ENCODE data around the gene SFXN4.
"Not testable (repeated sequence)": the region's sequence is repeated elsewhere in the genome, so short reads cannot be mapped to it uniquely, and the experiment has no call there.

The SFXN4 gene

DNA sequence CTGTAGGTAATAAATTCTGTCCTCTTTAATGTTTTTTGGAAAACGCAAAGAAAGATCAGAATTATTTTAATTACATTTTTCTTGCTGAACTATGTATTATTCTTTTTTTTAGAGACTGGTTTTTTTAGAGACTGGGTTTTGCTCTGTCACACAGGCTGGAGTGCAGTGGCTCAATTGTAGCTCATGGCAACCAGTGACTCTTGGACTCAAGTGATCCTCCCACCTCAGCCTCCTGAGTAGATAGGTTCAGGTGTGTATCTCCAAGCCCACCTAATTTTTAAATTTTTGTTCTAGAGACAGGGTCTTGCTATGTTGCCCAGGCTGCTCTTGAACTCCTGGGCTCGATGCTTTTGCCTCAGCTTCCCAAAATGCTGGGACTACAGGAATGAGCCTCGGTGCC is 66.9 kb downstream of the SFXN4 start:
- Histone ChIP-seq H3K9me3 (ENCODE audit: control insufficient read depth, insufficient read depth, low read length) (no peaks in the 10 kb centered on the region), H3K36me3 (ENCODE audit: control insufficient read depth, low read length) (no peaks in the 10 kb centered on the region), H3K4me1 (ENCODE audit: control insufficient read depth, low read length) (peaks cover 33% of the 10 kb centered on the region), H3K9me2 (replicated peaks; ENCODE audit: control insufficient read depth, low read length) (no peaks in the 10 kb centered on the region), H3K4me2 (ENCODE audit: low read length) (no peak overlapping the region), H3K27ac (ENCODE audit: low read depth, low read length) (no peak overlapping the region), H3F3A (ENCODE audit: control insufficient read depth, insufficient read depth) (peaks cover 9% of the 10 kb centered on the region; the same call in 1 of the 2 replicates), H3K79me2 (ENCODE audit: control insufficient read depth, low read length) (no peaks in the 10 kb centered on the region), H3K27me3 (ENCODE audit: control insufficient read depth, low read length) (0 out of 2 replicates have a peak, but pooled peaks cover 2% of the 10 kb centered on the region), H4K20me1 (ENCODE audit: control insufficient read depth, insufficient read depth, low read depth, low read length) (no peaks in the 10 kb centered on the region), H3K4me3 (ENCODE audit: low read length) (no peak overlapping the region)
- TF ChIP-seq, protein P1, sequence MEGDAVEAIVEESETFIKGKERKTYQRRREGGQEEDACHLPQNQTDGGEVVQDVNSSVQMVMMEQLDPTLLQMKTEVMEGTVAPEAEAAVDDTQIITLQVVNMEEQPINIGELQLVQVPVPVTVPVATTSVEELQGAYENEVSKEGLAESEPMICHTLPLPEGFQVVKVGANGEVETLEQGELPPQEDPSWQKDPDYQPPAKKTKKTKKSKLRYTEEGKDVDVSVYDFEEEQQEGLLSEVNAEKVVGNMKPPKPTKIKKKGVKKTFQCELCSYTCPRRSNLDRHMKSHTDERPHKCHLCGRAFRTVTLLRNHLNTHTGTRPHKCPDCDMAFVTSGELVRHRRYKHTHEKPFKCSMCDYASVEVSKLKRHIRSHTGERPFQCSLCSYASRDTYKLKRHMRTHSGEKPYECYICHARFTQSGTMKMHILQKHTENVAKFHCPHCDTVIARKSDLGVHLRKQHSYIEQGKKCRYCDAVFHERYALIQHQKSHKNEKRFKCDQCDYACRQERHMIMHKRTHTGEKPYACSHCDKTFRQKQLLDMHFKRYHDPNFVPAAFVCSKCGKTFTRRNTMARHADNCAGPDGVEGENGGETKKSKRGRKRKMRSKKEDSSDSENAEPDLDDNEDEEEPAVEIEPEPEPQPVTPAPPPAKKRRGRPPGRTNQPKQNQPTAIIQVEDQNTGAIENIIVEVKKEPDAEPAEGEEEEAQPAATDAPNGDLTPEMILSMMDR (IDR thresholded peaks at IDR 0.05; ENCODE audit: low read depth, low read length, poor library complexity, severe bottlenecking): no peak
- no peak for TF ChIP-seq EZH2phosphoT487 (IDR thresholded peaks at IDR 0.05; ENCODE audit: borderline replicate concordance, low read length)

DNA sequence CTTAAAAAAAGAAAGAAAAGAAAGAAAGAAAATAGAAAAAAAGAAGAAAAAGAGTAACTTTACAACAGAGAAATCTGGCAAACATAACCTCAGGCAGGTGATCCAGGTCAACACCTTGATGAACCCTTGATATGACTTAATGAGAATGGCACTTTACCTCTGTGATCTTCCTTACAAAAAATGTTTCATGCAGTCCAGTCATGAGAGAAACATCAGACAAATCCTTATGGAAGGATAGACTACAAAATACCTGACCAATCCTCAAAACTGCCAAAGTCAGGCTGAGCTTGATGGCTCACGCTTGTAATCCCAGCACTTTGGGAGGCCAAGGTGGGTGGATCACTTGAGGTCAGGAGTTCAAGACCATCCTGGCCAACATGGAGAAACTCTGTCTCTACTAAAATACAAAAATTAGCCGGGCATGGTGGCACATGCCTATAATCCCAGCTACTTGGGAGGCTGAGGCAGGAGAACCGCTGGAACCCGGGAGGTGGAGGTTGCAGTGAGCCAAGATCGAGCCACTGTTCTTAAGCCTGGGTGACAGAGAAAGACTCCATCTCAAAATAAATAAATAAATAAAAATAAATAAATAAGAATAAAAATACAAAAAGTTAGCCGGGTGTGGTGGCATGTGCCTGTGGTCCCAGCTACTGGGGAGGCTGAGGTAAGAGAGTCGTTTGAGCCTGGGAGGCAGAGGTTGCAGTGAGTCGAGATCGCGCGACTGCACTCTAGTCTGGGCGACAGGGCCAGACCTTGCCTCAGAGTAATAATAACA is 68.7 kb downstream of the SFXN4 start:
- H3K79me2 ChIP-seq (ENCODE audit: control insufficient read depth, low read length); H4K20me1 ChIP-seq (ENCODE audit: control insufficient read depth, insufficient read depth, low read depth, low read length); H3K4me3 ChIP-seq (ENCODE audit: low read length); H3K27me3 ChIP-seq (ENCODE audit: control insufficient read depth, low read length); H3K9me2 ChIP-seq (replicated peaks; ENCODE audit: control insufficient read depth, low read length); H3K27ac ChIP-seq (ENCODE audit: low read depth, low read length); H3K9me3 ChIP-seq (ENCODE audit: control insufficient read depth, insufficient read depth, low read length); H3K4me2 ChIP-seq (ENCODE audit: low read length); H3F3A ChIP-seq (ENCODE audit: control insufficient read depth, insufficient read depth); H3K36me3 ChIP-seq (ENCODE audit: control insufficient read depth, low read length): not testable (repeated sequence)
- peaks cover 15% of the 10 kb centered on the region for H3K4me1 ChIP-seq (ENCODE audit: control insufficient read depth, low read length)

DNA sequence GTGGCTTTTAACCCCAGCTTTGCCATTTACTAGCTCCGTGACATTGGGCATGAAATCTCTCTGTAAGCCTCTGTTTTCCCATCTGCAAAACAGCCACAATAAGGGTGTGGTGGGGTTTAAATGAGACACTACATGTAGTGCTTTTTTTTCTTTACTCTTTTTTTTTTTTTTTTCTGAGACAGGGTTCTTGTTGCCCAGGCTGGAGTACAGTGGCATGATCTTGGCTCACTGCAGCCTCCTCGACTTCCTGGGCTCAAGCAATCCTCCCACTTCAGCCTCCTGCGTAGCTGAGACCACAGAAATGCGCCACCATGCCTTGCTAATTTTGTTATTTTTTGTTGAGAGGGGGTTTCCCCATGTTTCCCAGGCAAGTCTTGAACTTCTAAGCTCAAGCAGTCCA is 69.9 kb downstream of the SFXN4 start:
- Histone ChIP-seq H3K9me2 (replicated peaks; ENCODE audit: control insufficient read depth, low read length) (no peaks in the 10 kb centered on the region), H3K27ac (ENCODE audit: low read depth, low read length) (no peak overlapping the region), H3K4me2 (ENCODE audit: low read length) (no peak overlapping the region), H3F3A (ENCODE audit: control insufficient read depth, insufficient read depth) (no peaks in the 10 kb centered on the region), H3K4me1 (ENCODE audit: control insufficient read depth, low read length) (peaks cover 9% of the 10 kb centered on the region), H3K79me2 (ENCODE audit: control insufficient read depth, low read length) (no peaks in the 10 kb centered on the region), H3K9me3 (ENCODE audit: control insufficient read depth, insufficient read depth, low read length) (no peaks in the 10 kb centered on the region), H4K20me1 (ENCODE audit: control insufficient read depth, insufficient read depth, low read depth, low read length) (no peaks in the 10 kb centered on the region), H3K4me3 (ENCODE audit: low read length) (no peak overlapping the region), H3K27me3 (ENCODE audit: control insufficient read depth, low read length) (0 out of 2 replicates have a peak, but pooled peaks cover 2% of the 10 kb centered on the region), H3K36me3 (ENCODE audit: control insufficient read depth, low read length) (no peaks in the 10 kb centered on the region)
- TF ChIP-seq EZH2phosphoT487 (IDR thresholded peaks at IDR 0.05; ENCODE audit: borderline replicate concordance, low read length): no peak
- TF ChIP-seq, protein P1 (IDR thresholded peaks at IDR 0.05; ENCODE audit: low read depth, low read length, poor library complexity, severe bottlenecking): no peak

DNA sequence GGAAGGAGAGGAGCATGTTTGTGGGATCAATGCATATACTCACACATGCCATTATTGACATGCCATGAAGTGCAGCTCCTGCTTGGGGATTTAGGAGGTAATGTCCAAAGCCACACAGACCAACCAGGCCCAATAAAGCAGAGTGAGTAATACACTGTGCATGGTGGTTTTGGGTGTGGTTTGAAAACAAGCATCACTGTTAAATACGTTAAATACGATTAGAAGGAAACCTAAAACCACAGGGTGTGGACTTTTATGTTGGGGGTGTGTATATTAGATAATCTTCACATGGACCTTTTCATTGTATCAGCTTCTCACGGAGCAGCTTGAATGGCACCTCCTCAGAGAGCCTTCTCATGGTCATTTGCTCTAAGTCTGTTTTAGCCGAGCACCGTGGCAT is 74.5 kb downstream of the SFXN4 start:
- no peak overlapping the region for H3K4me3 ChIP-seq (ENCODE audit: low read length)
- no peaks in the 10 kb centered on the region for H3K9me2 ChIP-seq (replicated peaks; ENCODE audit: control insufficient read depth, low read length)
- TF ChIP-seq, protein P1 (IDR thresholded peaks at IDR 0.05; ENCODE audit: low read depth, low read length, poor library complexity, severe bottlenecking): no peak
- no peak for TF ChIP-seq EZH2phosphoT487 (IDR thresholded peaks at IDR 0.05; ENCODE audit: borderline replicate concordance, low read length)
- H3K9me3 ChIP-seq (ENCODE audit: control insufficient read depth, insufficient read depth, low read length): no peaks in the 10 kb centered on the region
- no peaks in the 10 kb centered on the region for H3K79me2 ChIP-seq (ENCODE audit: control insufficient read depth, low read length)
- no peak overlapping the region for H3K4me2 ChIP-seq (ENCODE audit: low read length)
- H3K36me3 ChIP-seq (ENCODE audit: control insufficient read depth, low read length): no peaks in the 10 kb centered on the region
- peaks cover 6% of the 10 kb centered on the region for H3F3A ChIP-seq (ENCODE audit: control insufficient read depth, insufficient read depth)
- H3K27ac ChIP-seq (ENCODE audit: low read depth, low read length): no peak overlapping the region
- H4K20me1 ChIP-seq (ENCODE audit: control insufficient read depth, insufficient read depth, low read depth, low read length): no peaks in the 10 kb centered on the region
- H3K4me1 ChIP-seq (ENCODE audit: control insufficient read depth, low read length): peaks cover 29% of the 10 kb centered on the region
- H3K27me3 ChIP-seq (ENCODE audit: control insufficient read depth, low read length): no peaks in the 10 kb centered on the region

All from DOHH2 (cell line).